ENCODE data around the gene KRTAP12-3.
"Not testable (repeated sequence)": the region's sequence is repeated elsewhere in the genome, so short reads cannot be mapped to it uniquely, and the experiment has no call there.

The KRTAP12-3 gene

DNA sequence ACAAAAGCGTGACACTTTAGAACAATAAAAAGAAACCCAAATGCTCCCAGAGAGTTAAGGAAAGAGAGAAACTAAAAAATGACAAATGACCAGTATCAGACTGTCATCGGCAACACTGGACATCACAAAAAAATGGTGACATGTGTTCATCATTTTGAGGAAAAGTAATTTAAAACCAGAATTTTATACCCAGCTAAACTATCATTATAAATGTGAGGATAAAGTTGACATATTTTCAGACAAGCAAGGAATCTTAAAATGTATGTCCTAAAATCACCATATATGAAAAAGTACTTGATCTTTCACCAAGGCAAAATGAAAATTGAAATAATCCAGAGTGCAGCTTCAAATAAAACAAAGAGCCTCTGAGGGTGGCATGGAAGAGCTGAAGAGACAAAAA lies 12.9 kb upstream of the KRTAP12-3 start:
- H3K9ac ChIP-seq (ENCODE audit: insufficient read length): no peak overlapping the region
- DNase-seq (ENCODE audit: low read depth, low spot score): no peak
- peaks cover 6% of the 10 kb centered on the region; the same call in 1 of the 2 replicates for H3K9me3 ChIP-seq (ENCODE audit: low read depth, low read length)
- H3K27ac ChIP-seq: no peak overlapping the region
- no peak for TF ChIP-seq EZH2 (IDR thresholded peaks at IDR 0.05)
- no peak for TF ChIP-seq FOXP2 (optimal IDR thresholded peaks at IDR 0.05; ENCODE audit: control extremely low read depth, extremely low read length, insufficient read depth)
- TF ChIP-seq POLR2AphosphoS5 (IDR thresholded peaks at IDR 0.05; ENCODE audit: borderline replicate concordance, low read depth, low read length): no peak
- peaks cover 10% of the 10 kb centered on the region for H3K36me3 ChIP-seq (ENCODE audit: insufficient read depth, low read length)
- no peak overlapping the region for H3K4me3 ChIP-seq

- not testable (repeated sequence) for H3K9me3 ChIP-seq (ENCODE audit: low read depth, low read length); DNase-seq (ENCODE audit: low read depth, low spot score); H3K9ac ChIP-seq (ENCODE audit: insufficient read length); H3K36me3 ChIP-seq (ENCODE audit: insufficient read depth, low read length); H3K4me3 ChIP-seq
- peak within 1 kb of the TSS; percentile 64; the same call in 1 of the 2 replicates for H3K27ac ChIP-seq
These were observed 11.1 kb upstream of the KRTAP12-3 start, which contains the start of gene KRTAP10-11 for GRCh38 chr21:44646366-44647221. Gene KRTAP10-11 (plus strand): TSS chr21:44646414. CDS start chr21:44646459, 45 bp downstream.

DNA sequence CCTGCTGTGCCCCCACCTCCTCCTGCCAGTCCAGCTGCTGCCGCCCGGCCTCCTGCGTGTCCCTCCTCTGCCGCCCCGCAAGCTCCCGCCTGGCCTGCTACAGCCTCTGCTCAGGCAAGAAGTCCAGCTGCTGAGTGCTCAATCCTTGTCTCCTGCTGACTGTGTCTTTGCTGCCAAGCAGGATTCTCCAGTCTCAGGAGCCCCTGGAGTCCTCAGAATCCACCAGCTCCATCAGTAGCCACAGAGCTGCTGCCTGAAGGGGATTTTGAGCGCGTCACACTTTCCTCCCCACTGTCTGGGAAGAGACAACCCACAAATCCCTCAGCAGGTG lies 10.5 kb upstream of the KRTAP12-3 start:
- H3K27ac ChIP-seq: peak overlapping the region; percentile 64; the same call in 1 of the 2 replicates
- no peak for TF ChIP-seq POLR2AphosphoS5 (IDR thresholded peaks at IDR 0.05; ENCODE audit: borderline replicate concordance, low read depth, low read length)
- TF ChIP-seq EZH2 (IDR thresholded peaks at IDR 0.05): no peak
- no peak for TF ChIP-seq FOXP2 (optimal IDR thresholded peaks at IDR 0.05; ENCODE audit: control extremely low read depth, extremely low read length, insufficient read depth)
- peaks cover 6% of the 10 kb centered on the region; the same call in 1 of the 2 replicates for H3K9me3 ChIP-seq (ENCODE audit: low read depth, low read length)
- no peak overlapping the region for H3K9ac ChIP-seq (ENCODE audit: insufficient read length)
- peaks cover 10% of the 10 kb centered on the region for H3K36me3 ChIP-seq (ENCODE audit: insufficient read depth, low read length)
- no peak for DNase-seq (ENCODE audit: low read depth, low spot score)
- H3K4me3 ChIP-seq: no peak overlapping the region

DNA sequence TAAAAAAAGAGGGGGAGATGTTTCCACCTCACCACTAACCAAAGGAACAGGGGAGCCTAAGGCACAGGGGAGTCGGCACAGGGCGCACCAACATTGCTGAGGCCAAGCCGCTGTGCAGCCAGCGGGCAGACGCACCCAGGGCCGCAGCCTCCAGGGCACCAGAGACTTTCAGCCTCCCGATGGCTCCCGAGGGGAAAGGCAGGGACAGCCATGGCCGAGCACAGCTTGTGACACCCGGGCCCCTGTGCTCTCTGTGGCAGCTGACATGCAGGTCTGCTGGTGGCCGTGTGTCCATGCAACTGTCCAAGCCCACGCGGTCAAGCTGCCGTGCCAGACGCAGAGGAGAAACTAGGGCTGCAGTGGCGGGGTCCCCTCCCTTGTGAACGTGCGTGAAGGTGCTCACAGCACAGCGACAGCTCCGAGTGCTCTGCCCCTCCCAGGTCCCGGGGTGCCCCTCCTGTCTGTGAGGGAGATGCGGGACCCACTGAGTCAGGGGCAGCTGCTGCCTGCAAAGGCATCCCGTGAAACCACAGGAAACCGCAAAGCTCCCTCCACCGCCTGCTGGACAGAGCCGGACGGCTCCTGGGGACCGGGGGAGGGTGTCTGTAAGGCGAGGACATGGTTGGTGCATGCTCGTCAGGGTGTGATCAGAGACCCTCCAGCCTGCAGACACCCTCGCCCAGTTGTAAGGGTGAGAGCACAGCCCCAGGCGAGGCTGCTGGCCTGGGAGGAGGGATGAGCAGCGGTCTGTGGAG lies 9.0 kb upstream of the KRTAP12-3 start:
- H3K27ac ChIP-seq: no peak overlapping the region
- no peak for DNase-seq (ENCODE audit: low read depth, low spot score)
- no peak overlapping the region for H3K4me3 ChIP-seq
- H3K9ac ChIP-seq (ENCODE audit: insufficient read length): no peak overlapping the region
- no peak for TF ChIP-seq POLR2AphosphoS5 (IDR thresholded peaks at IDR 0.05; ENCODE audit: borderline replicate concordance, low read depth, low read length)
- TF ChIP-seq FOXP2 (optimal IDR thresholded peaks at IDR 0.05; ENCODE audit: control extremely low read depth, extremely low read length, insufficient read depth): no peak
- TF ChIP-seq EZH2 (IDR thresholded peaks at IDR 0.05): no peak
- H3K36me3 ChIP-seq (ENCODE audit: insufficient read depth, low read length): peaks cover 10% of the 10 kb centered on the region
- H3K9me3 ChIP-seq (ENCODE audit: low read depth, low read length): peaks cover 6% of the 10 kb centered on the region; the same call in 1 of the 2 replicates

DNA sequence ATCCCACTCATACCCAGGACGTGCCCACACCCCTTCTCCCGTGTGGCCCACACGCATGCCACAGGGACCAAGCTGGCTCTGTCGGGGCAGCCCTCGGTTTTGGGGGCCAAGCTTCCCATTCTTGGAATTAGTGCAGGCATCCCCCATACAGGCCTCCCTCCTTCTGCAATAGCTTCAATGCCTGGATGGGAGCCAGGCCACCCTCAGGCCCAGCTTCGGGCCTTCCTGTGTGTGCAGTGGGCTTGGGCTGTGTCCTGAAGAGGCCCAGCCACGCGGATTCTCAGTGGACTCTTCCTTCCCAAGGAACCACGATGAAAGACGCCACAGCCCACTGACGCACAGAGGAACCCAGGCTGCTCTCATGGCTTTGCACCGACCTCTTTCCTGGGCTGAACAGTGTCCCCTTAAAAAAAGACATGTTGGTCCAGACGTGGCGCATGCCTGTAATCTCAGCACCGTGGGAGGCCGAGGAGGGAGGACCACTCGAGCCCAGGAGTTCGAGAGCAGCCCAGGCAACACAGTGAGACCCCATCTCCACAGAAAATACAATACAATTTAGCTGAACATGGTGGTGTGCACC lies 8.1 kb upstream of the KRTAP12-3 start:
- H3K9ac ChIP-seq (ENCODE audit: insufficient read length): no peak overlapping the region

DNA sequence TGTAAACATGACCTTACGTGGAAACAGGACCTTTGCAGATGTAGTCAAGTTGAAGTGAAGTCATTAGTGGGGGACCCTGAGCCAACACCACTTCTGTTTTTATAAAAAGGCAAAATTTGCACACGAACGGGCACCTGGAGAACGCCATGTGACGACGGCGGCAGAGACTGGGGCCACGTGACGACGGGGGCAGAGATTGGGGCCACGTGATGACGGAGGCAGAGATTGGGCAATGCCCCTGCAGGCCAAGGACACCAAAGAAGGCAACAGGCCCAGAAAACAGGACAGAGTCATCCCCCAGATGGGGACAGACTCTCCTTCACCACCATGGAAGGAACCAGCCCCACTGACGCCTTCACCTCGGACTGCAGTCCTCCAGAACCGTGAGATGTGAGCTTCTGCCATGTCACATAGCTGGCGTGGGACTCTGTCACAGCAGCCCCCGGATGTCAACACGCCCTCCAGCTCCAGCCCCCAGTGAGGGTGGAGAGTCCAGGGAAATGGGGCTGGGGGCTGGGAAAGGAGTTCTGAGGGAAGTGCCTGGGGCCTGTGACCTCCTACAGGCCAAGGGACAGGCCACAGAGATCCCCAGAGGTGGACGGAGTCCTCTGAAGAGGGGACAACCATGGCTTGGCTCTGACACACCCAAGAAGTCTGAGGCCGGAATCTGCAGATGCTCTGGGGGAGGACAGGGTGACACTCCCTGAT lies 7.3 kb upstream of the KRTAP12-3 start:
- no peaks in the 10 kb centered on the region; the same call in 1 of the 2 replicates for H3K36me3 ChIP-seq (ENCODE audit: insufficient read depth, low read length)
- no peak overlapping the region for H3K9ac ChIP-seq (ENCODE audit: insufficient read length)
- no peak overlapping the region for H3K27ac ChIP-seq
- H3K4me3 ChIP-seq: no peak overlapping the region
- H3K9me3 ChIP-seq (ENCODE audit: low read depth, low read length): no peaks in the 10 kb centered on the region; the same call in 1 of the 2 replicates
- no peak for DNase-seq (ENCODE audit: low read depth, low spot score)
- TF ChIP-seq EZH2 (IDR thresholded peaks at IDR 0.05) (no peak), FOXP2 (optimal IDR thresholded peaks at IDR 0.05; ENCODE audit: control extremely low read depth, extremely low read length, insufficient read depth) (no peak), POLR2AphosphoS5 (IDR thresholded peaks at IDR 0.05; ENCODE audit: borderline replicate concordance, low read depth, low read length) (no peak)

More for the DNA sequence above, 8.1 kb upstream of the KRTAP12-3 start:
- peaks cover 3% of the 10 kb centered on the region for H3K36me3 ChIP-seq (ENCODE audit: insufficient read depth, low read length)
- H3K27ac ChIP-seq: no peak overlapping the region
- H3K4me3 ChIP-seq: no peak overlapping the region
- TF ChIP-seq POLR2AphosphoS5 (IDR thresholded peaks at IDR 0.05; ENCODE audit: borderline replicate concordance, low read depth, low read length) (no peak), FOXP2 (optimal IDR thresholded peaks at IDR 0.05; ENCODE audit: control extremely low read depth, extremely low read length, insufficient read depth) (no peak), EZH2 (IDR thresholded peaks at IDR 0.05) (no peak)
- no peak for DNase-seq (ENCODE audit: low read depth, low spot score)
- peaks cover 2% of the 10 kb centered on the region; the same call in 1 of the 2 replicates for H3K9me3 ChIP-seq (ENCODE audit: low read depth, low read length)

DNA sequence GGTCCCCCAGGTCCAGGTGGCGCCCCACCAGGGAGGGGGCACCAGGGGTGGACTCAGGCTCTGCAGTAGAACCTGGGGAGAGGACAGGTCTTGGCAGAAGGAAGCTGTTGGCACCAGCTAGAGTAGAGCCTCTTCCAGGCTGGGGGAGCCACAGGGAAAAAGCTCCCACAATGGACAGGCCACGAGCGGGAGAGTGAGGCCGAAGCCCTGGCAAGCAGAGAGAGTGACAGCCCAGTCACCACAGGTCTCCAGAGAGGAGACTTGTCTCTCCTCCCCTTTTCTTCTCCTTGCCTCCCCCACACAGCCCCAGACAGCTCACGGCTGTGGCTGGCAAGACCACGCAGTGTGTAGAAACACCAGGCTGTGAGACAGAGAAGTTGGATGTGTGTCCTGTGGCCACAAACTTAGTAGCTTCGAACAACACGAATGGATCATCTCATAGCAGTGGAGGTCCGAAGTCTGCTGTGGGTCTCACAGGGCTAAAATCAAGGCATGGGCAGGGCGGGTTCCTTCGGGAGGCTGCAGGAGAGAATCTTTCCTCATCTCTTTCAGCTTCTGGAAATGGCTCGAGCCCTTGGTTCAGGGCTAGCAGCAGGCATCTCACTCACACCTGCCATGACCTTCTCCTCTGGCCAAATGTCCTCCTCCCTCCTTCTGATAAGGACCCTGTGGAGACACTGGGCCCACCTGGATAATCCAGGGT lies 6.6 kb upstream of the KRTAP12-3 start:
- H3K9me3 ChIP-seq (ENCODE audit: low read depth, low read length): no peaks in the 10 kb centered on the region
- no peak overlapping the region for H3K9ac ChIP-seq (ENCODE audit: insufficient read length)
- no peak for DNase-seq (ENCODE audit: low read depth, low spot score)
- TF ChIP-seq EZH2 (IDR thresholded peaks at IDR 0.05): no peak
- no peak for TF ChIP-seq POLR2AphosphoS5 (IDR thresholded peaks at IDR 0.05; ENCODE audit: borderline replicate concordance, low read depth, low read length)
- no peak for TF ChIP-seq FOXP2 (optimal IDR thresholded peaks at IDR 0.05; ENCODE audit: control extremely low read depth, extremely low read length, insufficient read depth)
- no peak overlapping the region for H3K27ac ChIP-seq
- peaks cover 3% of the 10 kb centered on the region; the same call in 1 of the 2 replicates for H3K36me3 ChIP-seq (ENCODE audit: insufficient read depth, low read length)
- H3K4me3 ChIP-seq: no peak overlapping the region

All from SK-N-MC (cell line).